Skeletal muscle cell (primary cell): ENCODE results near the gene KIZ.
"Not testable (repeated sequence)": the region's sequence is repeated elsewhere in the genome, so short reads cannot be mapped to it uniquely, and the experiment has no call there.

Source experiments
- DNase-seq: peaks from one replicate; pipeline ENCODE4 v3.0.0-alpha.2; 2010; ENCODE audit warnings: low read depth
- H3K4me3 ChIP-seq: 2 replicates; pipeline ENCODE4 v1.5.1; 2011; ENCODE audit warnings: low read depth, mild to moderate bottlenecking, control low read depth, low read length, moderate library complexity

The KIZ gene

GRCh38 chr20:21243811-21244210 lies 117.9 kb downstream of the KIZ start:
- no peak for DNase-seq
- H3K4me3 ChIP-seq = no peak overlapping the region

GRCh38 chr20:21244808-21245207 lies 118.9 kb downstream of the KIZ start:
- no peak overlapping the region for H3K4me3 ChIP-seq
- DNase-seq = no peak

- no peak overlapping the region for H3K4me3 ChIP-seq
- DNase-seq = no peak
Observed at GRCh38 chr20:21246161-21246560, 120.3 kb downstream of the KIZ start.

- H3K4me3 ChIP-seq = not testable (repeated sequence)
Observed at GRCh38 chr20:21247603-21248095, 121.8 kb downstream of the KIZ start.

GRCh38 chr20:21251278-21251677 lies 125.4 kb downstream of the KIZ start:
- DNase-seq = no peak
- no peak overlapping the region for H3K4me3 ChIP-seq

More at GRCh38 chr20:21247603-21248095, 121.8 kb downstream of the KIZ start:
- not testable (repeated sequence) for DNase-seq

- DNase-seq = no peak
- H3K4me3 ChIP-seq = no peak overlapping the region
Observed at GRCh38 chr20:21257192-21257591, 131.3 kb downstream of the KIZ start.

GRCh38 chr20:21258411-21258810 lies 132.5 kb downstream of the KIZ start:
- DNase-seq = no peak
- H3K4me3 ChIP-seq = no peak overlapping the region

GRCh38 chr20:21259346-21259745 lies 133.5 kb downstream of the KIZ start:
- DNase-seq = no peak
- H3K4me3 ChIP-seq = no peak overlapping the region

- H3K4me3 ChIP-seq = no peak overlapping the region
- no peak for DNase-seq
Observed at GRCh38 chr20:21262812-21263211, 136.9 kb downstream of the KIZ start.

GRCh38 chr20:21265261-21266190 lies 139.6 kb downstream of the KIZ start:
- DNase-seq = no peak
- no peak overlapping the region for H3K4me3 ChIP-seq

GRCh38 chr20:21266191-21266536 lies 140.3 kb downstream of the KIZ start:
- H3K4me3 ChIP-seq = no peak overlapping the region
- no peak for DNase-seq

GRCh38 chr20:21269772-21270171 lies 143.9 kb downstream of the KIZ start:
- DNase-seq = no peak
- no peak overlapping the region for H3K4me3 ChIP-seq

GRCh38 chr20:21270806-21271205 lies 144.9 kb downstream of the KIZ start:
- no peak for DNase-seq
- H3K4me3 ChIP-seq = no peak overlapping the region

GRCh38 chr20:21272279-21272678 lies 146.4 kb downstream of the KIZ start:
- no peak overlapping the region for H3K4me3 ChIP-seq
- DNase-seq = no peak

GRCh38 chr20:21272679-21273078 lies 146.8 kb downstream of the KIZ start:
- no peak overlapping the region for H3K4me3 ChIP-seq
- no peak for DNase-seq

GRCh38 chr20:21273755-21274386 lies 148.0 kb downstream of the KIZ start:
- H3K4me3 ChIP-seq = no peak overlapping the region
- DNase-seq = no peak

GRCh38 chr20:21278829-21279228 lies 152.9 kb downstream of the KIZ start:
- no peak for DNase-seq
- H3K4me3 ChIP-seq = no peak overlapping the region

GRCh38 chr20:21279706-21280521 lies 154.0 kb downstream of the KIZ start:
- no peak for DNase-seq
- no peak overlapping the region for H3K4me3 ChIP-seq

- DNase-seq = no peak
- no peak overlapping the region for H3K4me3 ChIP-seq
Observed at GRCh38 chr20:21280522-21281016, 154.7 kb downstream of the KIZ start.

- no peak overlapping the region for H3K4me3 ChIP-seq
- DNase-seq = no peak
Observed at GRCh38 chr20:21286775-21287174, 160.9 kb downstream of the KIZ start.
